Activated T-cell treated with anti-CD3 and anti-CD28 coated beads, Interleukin-2, amount 50 U/mL, for 72 hours (primary cell): Measurements from ENCODE around the gene TREM1. TPM values are rescaled to one million over a fixed set of nuclear protein-coding genes. Genes with fewer than 3 reads are reported as not detected.
"Not testable (repeated sequence)": the region's sequence is repeated elsewhere in the genome, so short reads cannot be mapped to it uniquely, and the experiment has no call there.

Experiments
- ATAC-seq, 2 donors: fragments of 150-1000 bp; cut with Tn5 transposase; replicated peaks in 1 of 2; 2 replicates each; pipeline ENCODE4 v1.10.0; 2021; ENCODE audit warnings: moderate library complexity in 2 of 2, mild to moderate bottlenecking in 1 of 2
- DNase-seq, 2 donors: peaks; one replicate each; pipeline ENCODE4 v3.0.0; 2021 to 2022; ENCODE audit warnings: mixed read lengths in 1 of 2
- H3K27ac Mint-ChIP-seq: one replicate; pipeline ENCODE4 v1.8.0; 2022; ENCODE audit warnings: mild to moderate bottlenecking, moderate library complexity, mixed read lengths
- H3K27me3 Mint-ChIP-seq: one replicate; pipeline ENCODE4 v1.8.0; 2022; ENCODE audit warnings: low read depth, mixed read lengths
- H3K36me3 Mint-ChIP-seq, 2 donors: one replicate each; pipeline ENCODE4 v1.8.0; 2022; ENCODE audit warnings: mixed read lengths in 2 of 2, mild to moderate bottlenecking in 1 of 2; ENCODE audit not compliant: insufficient read depth in 2 of 2
- H3K4me1 Mint-ChIP-seq: one replicate; pipeline ENCODE4 v1.8.0; 2022; ENCODE audit warnings: low read depth, mixed read lengths
- H3K4me3 Mint-ChIP-seq, 2 donors: one replicate each; pipeline ENCODE4 v1.8.0; 2022; ENCODE audit warnings: mild to moderate bottlenecking in 2 of 2, mixed read lengths in 2 of 2, moderate library complexity in 2 of 2
- H3K9me3 Mint-ChIP-seq, 2 donors: one replicate each; pipeline ENCODE4 v1.8.0; 2022; ENCODE audit warnings: mixed read lengths in 2 of 2
- total RNA-seq, 2 donors: library from RNA; stranded (reverse); gene quantifications; one replicate each; pipeline ENCODE4 v1.2.3, GENCODE V29; 2022

TREM1 gene
- total RNA-seq, 2 donors from 2014 or later = 0.38 to 1.5 TPM

DNA sequence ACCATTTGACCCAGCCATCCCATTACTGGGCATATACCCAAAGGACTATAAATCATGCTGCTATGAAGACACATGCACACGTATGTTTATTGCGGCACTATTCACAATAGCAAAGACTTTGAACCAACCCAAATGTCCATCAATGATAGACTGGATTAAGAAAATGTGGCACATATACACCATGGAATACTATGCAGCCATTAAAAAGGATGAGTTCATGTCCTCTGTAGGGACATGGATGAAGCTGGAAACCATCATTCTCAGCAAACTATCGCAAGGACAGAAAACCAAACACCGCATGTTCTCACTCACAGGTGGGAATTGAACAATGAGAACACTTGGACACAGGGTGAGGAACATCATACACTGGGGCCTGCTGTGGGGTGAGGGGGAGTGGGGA, 40.0 kb downstream of the TREM1 start:
- DNase-seq, H3K4me3 Mint-ChIP-seq, H3K9me3 Mint-ChIP-seq, ATAC-seq, H3K27me3 Mint-ChIP-seq, H3K27ac Mint-ChIP-seq, H3K36me3 Mint-ChIP-seq: not testable (repeated sequence)
- peaks cover 14% of the 10 kb centered on the region for H3K4me1 Mint-ChIP-seq

DNA sequence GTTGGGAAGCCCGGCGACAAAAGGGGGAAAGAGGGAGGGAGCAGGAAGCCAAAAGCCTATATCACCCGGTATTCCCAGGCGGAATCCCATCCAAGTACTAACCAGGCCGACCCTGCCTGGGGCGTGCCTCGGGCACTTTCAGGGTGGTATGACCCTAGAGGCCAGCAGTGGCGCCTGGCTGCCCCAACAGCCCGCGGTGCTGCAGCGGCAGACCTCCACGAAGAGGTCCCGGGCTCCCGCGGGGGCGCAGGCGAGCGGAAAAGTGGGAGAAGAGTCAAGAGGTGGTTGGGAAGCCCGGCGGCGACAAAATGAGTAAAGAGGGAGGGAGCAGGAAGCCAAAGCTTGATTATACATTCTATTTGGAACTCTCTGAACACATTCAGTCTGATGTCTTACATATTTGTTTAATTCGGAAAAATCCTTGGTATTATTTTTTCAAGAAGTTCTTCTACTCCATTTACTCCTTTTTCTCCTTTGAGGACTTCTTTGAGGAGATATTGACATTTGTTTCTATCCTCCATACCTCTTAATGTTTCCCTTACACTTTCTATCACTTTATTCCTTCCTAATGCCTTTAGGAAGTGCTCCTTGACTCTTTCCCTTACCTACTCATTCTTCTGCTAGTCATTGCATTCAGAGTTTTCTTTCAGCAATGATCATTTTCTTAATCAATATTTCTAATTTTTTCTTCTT, 46.9 kb downstream of the TREM1 start:
- Mint-ChIP-seq H3K9me3 (no peaks in the 10 kb centered on the region), H3K4me1 (peaks cover 6% of the 10 kb centered on the region), H3K27ac (no peak overlapping the region), H3K36me3 (no peaks in the 10 kb centered on the region), H3K27me3 (peaks cover 7% of the 10 kb centered on the region), H3K4me3 (no peak overlapping the region)
- no peak for ATAC-seq
- no peak for DNase-seq

- H3K4me1 Mint-ChIP-seq = no peaks in the 10 kb centered on the region
- DNase-seq = no peak
- ATAC-seq = no peak
- no peaks in the 10 kb centered on the region for H3K9me3 Mint-ChIP-seq
- H3K36me3 Mint-ChIP-seq = no peaks in the 10 kb centered on the region
- H3K4me3 Mint-ChIP-seq = no peak overlapping the region
- peaks cover 7% of the 10 kb centered on the region for H3K27me3 Mint-ChIP-seq
- no peak overlapping the region for H3K27ac Mint-ChIP-seq
Observed at GRCh38 chr6:41237128-41237527, 49.4 kb downstream of the TREM1 start.

DNA sequence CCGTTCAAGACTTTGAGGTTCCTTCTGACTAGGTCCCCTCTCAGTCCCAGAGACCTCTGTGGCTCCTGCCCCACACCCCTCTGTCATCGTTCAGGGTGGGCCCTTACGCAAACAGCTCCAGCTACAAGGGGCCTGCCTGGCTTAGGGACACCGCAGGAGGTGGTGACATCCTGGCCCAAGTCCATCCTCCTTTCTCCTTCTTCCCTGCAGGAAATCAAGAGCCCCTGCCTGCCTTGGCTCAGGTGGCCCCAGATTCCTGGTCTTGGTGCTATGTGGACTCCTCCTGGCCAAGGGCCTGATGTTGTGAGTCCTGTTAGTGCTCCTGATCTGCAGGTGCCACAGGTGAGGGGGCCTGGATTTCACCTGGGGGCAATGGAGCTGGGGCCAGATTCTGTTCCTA, 50.2 kb downstream of the TREM1 start:
- ATAC-seq (no peak), DNase-seq (no peak)
- H3K27me3 Mint-ChIP-seq = peaks cover 7% of the 10 kb centered on the region
- no peaks in the 10 kb centered on the region for H3K4me1 Mint-ChIP-seq
- no peak overlapping the region for H3K27ac Mint-ChIP-seq
- no peak overlapping the region for H3K4me3 Mint-ChIP-seq
- H3K36me3 Mint-ChIP-seq = no peaks in the 10 kb centered on the region
- H3K9me3 Mint-ChIP-seq = no peaks in the 10 kb centered on the region

GRCh38 chr6:41232667-41233066, 53.8 kb downstream of the TREM1 start:
- no peaks in the 10 kb centered on the region for H3K27me3 Mint-ChIP-seq
- H3K36me3 Mint-ChIP-seq = no peaks in the 10 kb centered on the region
- no peak overlapping the region for H3K4me3 Mint-ChIP-seq
- no peak overlapping the region for H3K27ac Mint-ChIP-seq
- no peaks in the 10 kb centered on the region for H3K9me3 Mint-ChIP-seq
- no peaks in the 10 kb centered on the region for H3K4me1 Mint-ChIP-seq
- DNase-seq = no peak
- no peak for ATAC-seq

GRCh38 chr6:41231246-41231645, 55.2 kb downstream of the TREM1 start:
- H3K27me3 Mint-ChIP-seq = no peaks in the 10 kb centered on the region
- ATAC-seq = no peak
- H3K9me3 Mint-ChIP-seq = no peaks in the 10 kb centered on the region
- no peak overlapping the region for H3K4me3 Mint-ChIP-seq
- H3K27ac Mint-ChIP-seq = no peak overlapping the region
- H3K36me3 Mint-ChIP-seq = no peaks in the 10 kb centered on the region
- no peaks in the 10 kb centered on the region for H3K4me1 Mint-ChIP-seq
- DNase-seq = no peak

DNA sequence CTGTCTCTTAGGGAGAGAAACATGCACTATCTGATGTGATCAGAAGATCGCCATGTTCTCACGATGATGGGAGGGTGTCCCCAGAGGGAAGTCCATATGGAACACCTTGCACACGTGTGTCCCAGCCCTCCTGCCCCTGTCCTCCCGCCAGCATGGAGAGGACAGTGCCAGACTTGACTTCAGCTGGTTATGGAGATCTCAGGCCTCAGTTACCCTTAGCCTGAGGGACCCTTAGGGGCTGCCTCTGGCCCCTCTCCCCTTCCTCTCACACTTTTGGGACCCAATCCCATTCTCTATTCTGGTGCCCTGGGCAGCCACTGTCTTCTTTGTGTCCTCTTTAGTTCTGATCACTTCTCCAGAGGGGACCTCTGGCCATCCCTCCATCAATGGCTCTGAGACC, 56.8 kb downstream of the TREM1 start:
- Mint-ChIP-seq H3K4me3 (no peak overlapping the region), H3K36me3 (no peaks in the 10 kb centered on the region), H3K4me1 (no peaks in the 10 kb centered on the region), H3K27ac (no peak overlapping the region), H3K27me3 (no peaks in the 10 kb centered on the region), H3K9me3 (no peaks in the 10 kb centered on the region)
- DNase-seq (no peak), ATAC-seq (no peak)

DNA sequence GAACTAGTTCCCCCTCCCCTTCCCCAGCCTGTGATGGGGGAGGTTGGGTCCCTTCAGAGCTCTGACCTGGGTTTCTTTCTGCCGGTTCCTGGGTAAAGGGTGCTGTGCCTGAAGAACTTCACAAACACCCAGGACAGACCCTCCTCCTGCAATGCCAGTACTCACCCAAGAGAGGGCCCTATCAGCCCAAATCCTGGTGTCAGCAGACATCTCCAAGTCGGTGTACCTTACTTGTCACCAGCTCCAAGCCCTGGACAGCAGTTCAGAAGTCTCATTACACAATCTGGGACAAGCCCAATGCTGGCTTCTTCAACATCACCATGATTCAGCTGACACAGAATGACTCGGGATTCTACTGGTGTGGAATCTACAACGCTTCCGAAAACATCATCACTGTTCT, 57.9 kb downstream of the TREM1 start:
- H3K4me3 Mint-ChIP-seq = no peak overlapping the region
- no peaks in the 10 kb centered on the region for H3K36me3 Mint-ChIP-seq

GRCh38 chr6:41228096-41228495, 58.4 kb downstream of the TREM1 start, which contains the start of gene TREML4:
Gene TREML4, plus strand, starts transcription at chr6:41228349. Its CDS starts 79 bp downstream, at chr6:41228428.
- Mint-ChIP-seq H3K27me3 (no peaks in the 10 kb centered on the region), H3K9me3 (no peaks in the 10 kb centered on the region), H3K4me3 (no peak within 1 kb of the TSS), H3K27ac (no peak within 1 kb of the TSS), H3K4me1 (no peaks in the 10 kb centered on the region), H3K36me3 (no peaks in the 10 kb centered on the region)
- ATAC-seq (no peak), DNase-seq (no peak)

More for the DNA sequence above, 57.9 kb downstream of the TREM1 start:
- H3K4me1 Mint-ChIP-seq = no peaks in the 10 kb centered on the region
- H3K27me3 Mint-ChIP-seq = no peaks in the 10 kb centered on the region
- ATAC-seq (no peak), DNase-seq (no peak)
- H3K27ac Mint-ChIP-seq = no peak overlapping the region
- no peaks in the 10 kb centered on the region for H3K9me3 Mint-ChIP-seq

- Mint-ChIP-seq H3K27ac (no peak overlapping the region), H3K4me3 (no peak overlapping the region), H3K36me3 (no peaks in the 10 kb centered on the region), H3K4me1 (peaks cover 6% of the 10 kb centered on the region), H3K27me3 (no peaks in the 10 kb centered on the region), H3K9me3 (no peaks in the 10 kb centered on the region)
- ATAC-seq (no peak), DNase-seq (no peak)
Observed at GRCh38 chr6:41226752-41227151, 59.7 kb downstream of the TREM1 start.

DNA sequence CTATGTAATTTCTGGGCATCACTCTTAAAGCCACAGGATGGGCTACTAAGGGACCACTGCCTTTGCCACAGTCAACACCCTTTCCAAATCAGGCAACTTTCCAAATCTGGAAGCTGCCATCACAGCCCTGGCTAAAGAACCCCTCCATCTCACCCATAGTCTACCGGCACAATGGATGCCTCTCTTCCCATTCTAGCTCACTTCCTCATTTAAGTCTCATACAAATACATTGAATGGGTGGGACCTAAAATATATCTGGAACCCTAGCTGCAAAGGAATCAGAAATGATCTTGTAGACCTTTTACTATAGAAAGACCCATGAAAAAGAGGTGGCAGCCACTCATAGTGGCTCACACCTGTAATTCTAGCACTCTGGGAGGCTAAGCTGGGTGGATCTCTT, 61.7 kb downstream of the TREM1 start:
- peaks cover 0 to 3% of the 10 kb centered on the region in 2 donors for H3K36me3 Mint-ChIP-seq
- H3K27ac Mint-ChIP-seq = no peak overlapping the region
- peaks cover 7% of the 10 kb centered on the region for H3K4me1 Mint-ChIP-seq
- no peak for DNase-seq
- no peaks in the 10 kb centered on the region for H3K27me3 Mint-ChIP-seq
- no peak overlapping the region for H3K4me3 Mint-ChIP-seq
- no peak for ATAC-seq
- H3K9me3 Mint-ChIP-seq = no peaks in the 10 kb centered on the region

Other genes starting within 250 kb of the TREM1 start
- 1 to 10 TPM; 4.0 to 5.5 TPM for gene UNC5CL, start 247.5 kb downstream of the TREM1 start, total RNA-seq
- not detected for gene TSPO2, start 244.2 kb downstream of the TREM1 start, total RNA-seq
- not detected for gene APOBEC2, start 233.5 kb downstream of the TREM1 start, total RNA-seq
- 10 to 100 TPM; 62.7 to 73.1 TPM for gene OARD1, start 214.3 kb downstream of the TREM1 start, total RNA-seq
- gene NFYA, start 213.7 kb downstream of the TREM1 start, total RNA-seq = 10 to 100 TPM; 32.4 to 34.4 TPM
- not detected for gene TREML1, start 132.3 kb downstream of the TREM1 start, total RNA-seq
- not detected for gene TREM2, start 123.6 kb downstream of the TREM1 start, total RNA-seq
- 10 to 100 TPM in 1 of 2 donors, 1 to 10 TPM in 1; 8.8 to 15.0 TPM for gene TREML2, start 85.5 kb downstream of the TREM1 start, total RNA-seq
- gene TREML4, start 58.3 kb downstream of the TREM1 start, total RNA-seq = not detected
- not detected for gene NCR2, start 48.9 kb upstream of the TREM1 start, total RNA-seq